AG10803 (cell line): Measurements from ENCODE around the gene TOM1L2.
"Not testable (repeated sequence)": the region's sequence is repeated elsewhere in the genome, so short reads cannot be mapped to it uniquely, and the experiment has no call there.

ENCODE experiments used
- DNase-seq: peaks from one replicate; pipeline ENCODE4 v3.0.0; 2010; ENCODE audit warnings: low read depth
- H3K4me3 ChIP-seq: 2 replicates; pipeline ENCODE4 v1.5.1; 2011; ENCODE audit warnings: mild to moderate bottlenecking, low read length, control low read depth
- TF ChIP-seq, protein P1 (sequence below): conservative IDR thresholded peaks from 2 replicates; pipeline ENCODE4 v1.5.1; 2011; ENCODE audit warnings: mild to moderate bottlenecking, low read length, control low read depth, inconsistent platforms

The TOM1L2 gene

DNA sequence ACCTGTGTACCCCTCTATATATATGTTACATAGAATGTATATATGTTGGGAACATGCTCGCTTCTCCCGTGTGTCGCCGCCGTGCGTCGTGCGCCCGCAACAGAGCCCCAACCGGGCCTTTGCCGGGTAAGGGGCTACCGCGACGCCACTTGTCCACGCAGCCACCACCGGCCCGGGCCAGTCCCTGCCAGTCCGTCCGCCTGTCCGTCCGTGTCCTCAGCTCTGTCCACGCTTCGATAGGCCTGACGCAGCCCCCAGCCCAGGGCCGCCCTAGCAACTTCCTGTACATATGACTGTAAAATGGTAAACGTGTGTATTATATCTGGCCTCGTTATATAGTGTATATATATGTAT, 161.3 kb downstream of the TOM1L2 start:
- TF ChIP-seq, protein P1, sequence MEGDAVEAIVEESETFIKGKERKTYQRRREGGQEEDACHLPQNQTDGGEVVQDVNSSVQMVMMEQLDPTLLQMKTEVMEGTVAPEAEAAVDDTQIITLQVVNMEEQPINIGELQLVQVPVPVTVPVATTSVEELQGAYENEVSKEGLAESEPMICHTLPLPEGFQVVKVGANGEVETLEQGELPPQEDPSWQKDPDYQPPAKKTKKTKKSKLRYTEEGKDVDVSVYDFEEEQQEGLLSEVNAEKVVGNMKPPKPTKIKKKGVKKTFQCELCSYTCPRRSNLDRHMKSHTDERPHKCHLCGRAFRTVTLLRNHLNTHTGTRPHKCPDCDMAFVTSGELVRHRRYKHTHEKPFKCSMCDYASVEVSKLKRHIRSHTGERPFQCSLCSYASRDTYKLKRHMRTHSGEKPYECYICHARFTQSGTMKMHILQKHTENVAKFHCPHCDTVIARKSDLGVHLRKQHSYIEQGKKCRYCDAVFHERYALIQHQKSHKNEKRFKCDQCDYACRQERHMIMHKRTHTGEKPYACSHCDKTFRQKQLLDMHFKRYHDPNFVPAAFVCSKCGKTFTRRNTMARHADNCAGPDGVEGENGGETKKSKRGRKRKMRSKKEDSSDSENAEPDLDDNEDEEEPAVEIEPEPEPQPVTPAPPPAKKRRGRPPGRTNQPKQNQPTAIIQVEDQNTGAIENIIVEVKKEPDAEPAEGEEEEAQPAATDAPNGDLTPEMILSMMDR, result no peak
- no peak overlapping the region for H3K4me3 ChIP-seq
- no peak for DNase-seq

DNA sequence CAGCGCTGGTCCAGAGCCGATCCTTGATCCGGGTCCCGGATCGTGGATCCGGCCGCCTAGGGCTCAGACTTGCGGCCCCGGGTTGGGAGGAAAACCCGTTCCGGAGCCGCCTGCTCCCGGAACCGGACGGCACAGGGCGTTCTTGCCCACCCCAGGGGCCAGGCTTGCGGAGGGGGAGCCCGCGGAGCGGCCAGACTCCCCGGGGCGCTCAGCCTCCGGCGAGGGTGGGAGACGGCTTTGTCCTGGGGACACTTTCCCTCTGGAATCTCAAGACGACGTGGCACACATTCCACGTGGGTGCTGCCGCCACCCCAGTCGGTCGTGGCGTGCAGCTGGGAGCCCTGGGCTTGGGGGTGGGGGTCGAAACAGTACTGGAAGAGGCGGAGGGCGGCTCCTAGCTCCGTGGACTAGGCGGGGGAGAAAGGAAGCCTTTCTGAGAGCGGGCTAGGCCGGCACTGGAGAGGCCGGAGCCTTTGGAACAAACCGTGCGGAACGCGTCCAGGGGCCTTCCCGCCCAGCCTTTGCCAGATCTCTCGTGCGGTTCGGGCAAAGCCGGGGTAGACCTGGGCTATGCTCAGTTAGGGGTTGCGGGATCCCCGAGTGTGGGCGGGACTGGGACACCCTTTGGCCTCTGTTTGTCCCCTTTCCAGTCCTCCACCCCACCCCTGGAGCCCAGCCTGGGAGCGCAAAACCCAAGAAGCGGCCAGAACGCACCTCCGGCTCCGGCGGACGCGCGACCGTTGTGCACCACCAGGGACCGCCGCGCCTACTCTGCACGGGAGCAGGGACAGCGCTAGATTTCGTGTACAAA, 161.9 kb downstream of the TOM1L2 start:
- DNase-seq, result peak; percentile 46
- H3K4me3 ChIP-seq, result no peak overlapping the region

DNA sequence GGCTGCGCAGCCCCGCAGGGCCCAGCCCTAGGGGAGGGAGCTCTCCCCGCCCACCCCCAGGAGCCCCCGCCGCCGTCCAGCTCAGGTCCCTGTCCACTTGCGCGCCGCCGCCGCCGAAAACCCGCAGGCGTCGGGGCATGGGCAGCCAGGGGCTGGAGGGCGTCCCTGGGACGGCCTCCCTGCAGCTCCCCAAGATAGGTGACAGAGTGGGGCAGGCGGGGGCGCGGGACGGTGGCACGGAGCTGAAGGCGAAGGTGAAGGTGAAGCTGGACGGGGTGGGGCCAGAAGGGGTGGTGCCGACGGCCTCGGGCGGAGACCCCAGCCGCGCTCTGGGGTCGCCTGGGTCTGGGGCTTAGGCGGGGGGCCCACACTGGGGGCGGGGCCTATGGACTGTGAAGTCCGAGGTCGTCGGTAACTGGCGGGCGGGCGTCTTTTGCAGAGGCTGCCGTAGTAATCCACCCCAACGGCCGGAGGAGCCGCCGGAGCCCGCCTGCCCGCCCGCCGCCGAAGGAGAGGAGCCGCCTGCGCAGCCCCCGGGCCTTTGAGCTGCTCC, 162.6 kb downstream of the TOM1L2 start:
- TF ChIP-seq, protein P1, result no peak
- no peak overlapping the region for H3K4me3 ChIP-seq
- no peak for DNase-seq

More for the DNA sequence above, 161.9 kb downstream of the TOM1L2 start:
- TF ChIP-seq, protein P1, result no peak

DNA sequence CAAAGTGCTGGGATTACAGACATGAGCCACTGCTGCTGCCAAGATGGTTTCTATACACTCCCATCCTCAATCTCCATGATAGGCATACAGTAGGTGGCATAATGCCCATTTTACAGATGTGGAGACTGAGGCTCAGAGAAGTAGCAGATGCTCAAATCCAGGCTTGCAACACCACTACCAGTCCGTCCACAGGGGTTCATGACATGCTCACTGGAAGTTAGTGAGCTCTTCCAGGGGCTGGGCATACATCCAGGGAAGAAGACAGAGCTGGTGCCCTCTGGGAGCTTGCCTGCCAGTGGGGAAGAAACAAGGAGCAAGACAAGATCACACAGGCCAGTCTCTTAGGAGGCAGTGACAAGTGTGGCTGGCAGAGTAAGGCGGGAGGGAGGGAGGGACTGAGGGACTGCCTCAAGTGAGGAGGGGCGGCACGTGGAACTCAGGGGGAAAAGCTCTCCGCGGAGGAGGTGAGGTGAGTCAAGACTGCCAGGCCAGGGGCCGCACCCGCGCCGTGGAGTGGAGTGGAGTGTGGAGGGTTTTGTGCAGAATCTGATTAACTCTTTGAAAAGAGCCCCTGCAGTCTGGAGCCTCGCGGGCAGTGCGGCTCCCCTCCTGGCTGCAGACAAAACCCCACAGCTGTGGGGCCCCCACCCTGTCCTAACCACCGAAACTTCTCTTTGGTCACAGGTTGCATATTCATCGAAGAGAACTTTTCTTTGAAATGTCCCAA, 163.3 kb downstream of the TOM1L2 start:
- H3K4me3 ChIP-seq, result no peak overlapping the region
- DNase-seq, result peak; percentile 52
- TF ChIP-seq, protein P1, result no peak

DNA sequence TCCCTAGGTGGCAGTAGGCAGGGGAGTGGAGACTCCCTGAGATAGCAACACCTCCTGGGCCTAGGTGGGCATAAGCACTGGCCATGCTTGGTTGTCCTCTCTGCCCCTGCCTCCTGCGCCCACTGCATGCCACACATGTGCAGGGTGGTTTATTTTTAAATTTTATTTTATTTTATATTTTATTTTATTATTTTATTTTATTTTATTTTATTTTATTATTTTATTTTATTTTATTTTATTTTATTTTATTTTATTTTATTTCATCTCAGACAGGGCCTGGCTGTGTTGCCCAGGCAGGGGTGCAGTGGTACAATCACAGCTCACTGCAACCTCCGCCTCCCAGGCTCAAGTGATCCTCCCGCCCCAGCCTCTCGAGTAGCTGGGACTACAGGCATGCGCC, 164.0 kb downstream of the TOM1L2 start:
- not testable (repeated sequence) for H3K4me3 ChIP-seq

DNA sequence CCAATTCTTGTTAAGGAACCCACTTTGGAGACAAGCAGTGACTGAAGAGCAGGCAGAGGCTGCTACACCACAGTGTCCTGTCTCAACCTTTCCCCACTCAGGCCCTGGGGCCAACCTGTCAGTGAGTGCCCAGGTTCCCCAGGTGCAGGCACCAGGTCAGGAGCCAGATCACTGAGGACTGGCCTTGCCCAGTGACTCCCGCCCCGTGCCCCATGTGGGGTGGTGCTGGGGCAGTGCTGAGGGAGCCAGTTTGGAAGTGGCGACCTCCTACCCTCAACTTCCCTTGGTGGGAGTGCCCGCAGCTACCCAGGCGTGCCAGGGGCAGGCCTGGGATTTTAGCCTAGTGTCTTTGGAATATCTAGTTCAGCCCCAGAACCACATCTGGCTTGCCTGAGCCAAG, 164.8 kb downstream of the TOM1L2 start:
- TF ChIP-seq, protein P1, result no peak
- H3K4me3 ChIP-seq, result no peak overlapping the region
- no peak for DNase-seq

More for the DNA sequence above, 164.0 kb downstream of the TOM1L2 start:
- DNase-seq, result not testable (repeated sequence)

DNA sequence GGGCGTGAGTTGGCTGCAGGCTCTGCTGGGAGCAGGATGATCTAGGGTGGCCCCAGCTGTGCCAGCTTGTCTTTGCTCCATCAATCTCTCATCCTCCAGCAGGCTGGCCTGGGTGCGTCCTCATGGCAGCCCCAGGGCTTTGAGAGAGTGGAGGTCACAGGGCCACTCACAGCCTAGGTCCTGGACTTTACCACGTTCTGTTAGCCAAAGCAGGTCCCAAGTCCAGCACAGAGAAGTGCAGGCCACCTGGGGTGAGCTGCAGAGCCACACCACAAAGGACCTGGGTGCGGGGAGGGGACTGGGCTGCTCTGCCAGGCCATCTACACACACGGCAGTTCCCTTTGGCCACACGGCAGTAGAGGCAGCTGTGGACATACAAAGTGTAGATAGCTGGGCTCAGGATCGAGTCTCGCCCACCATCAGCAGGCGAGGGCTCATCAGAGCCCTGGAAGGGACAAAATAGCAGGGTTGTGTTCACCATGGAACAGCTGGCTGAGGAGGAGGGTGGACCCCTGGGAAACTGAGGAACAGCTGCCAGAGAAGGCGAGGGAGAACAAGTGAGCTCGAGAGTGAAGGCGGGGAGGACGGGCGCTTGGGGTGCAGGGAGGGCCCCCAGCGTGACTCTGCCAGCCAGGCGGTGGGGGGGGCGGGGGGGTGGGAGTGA, 165.5 kb downstream of the TOM1L2 start:
- no peak for DNase-seq
- TF ChIP-seq, protein P1, result no peak

More for the DNA sequence above, 165.5 kb downstream of the TOM1L2 start:
- no peak overlapping the region for H3K4me3 ChIP-seq
